Measurements from ENCODE around the gene SOX6. TPM values are rescaled to one million over a fixed set of nuclear protein-coding genes. Genes with fewer than 3 reads are reported as not detected.

SOX6 gene
- polyA plus RNA-seq, 12 donors, result 15.1 to 36.5 (median 25.3) TPM; not detected in 1

- DNase-seq, result peak; percentile 38
Measured at GRCh38 chr11:16365581-16366228, 9.4 kb upstream of the SOX6 start.

DNA sequence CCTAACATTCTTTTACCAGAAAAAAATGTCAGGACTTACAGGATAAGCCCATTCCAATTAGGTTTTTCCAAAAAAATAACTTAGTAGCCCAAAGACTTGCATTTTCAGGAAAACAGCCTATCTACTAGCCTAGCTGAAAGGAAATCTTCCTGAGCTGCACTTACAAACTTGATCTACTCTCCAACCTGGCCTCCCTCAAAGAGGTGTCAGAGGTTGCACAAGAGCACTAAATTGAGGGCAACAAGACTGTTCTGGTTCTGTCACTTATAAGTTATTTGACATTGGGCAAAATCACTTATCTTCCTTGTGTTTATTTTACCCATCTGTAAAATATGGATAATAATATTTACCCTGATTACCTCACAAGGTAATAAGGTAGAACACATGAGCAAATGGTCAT, 7.9 kb upstream of the SOX6 start:
- no peak for DNase-seq

- no peak for DNase-seq
Measured at GRCh38 chr11:16363706-16364105, 7.4 kb upstream of the SOX6 start.

- DNase-seq, result no peak
Measured at GRCh38 chr11:16361108-16361865, 4.9 kb upstream of the SOX6 start.

- DNase-seq, result no peak
Measured at GRCh38 chr11:16359369-16359768, 3.0 kb upstream of the SOX6 start.

DNA sequence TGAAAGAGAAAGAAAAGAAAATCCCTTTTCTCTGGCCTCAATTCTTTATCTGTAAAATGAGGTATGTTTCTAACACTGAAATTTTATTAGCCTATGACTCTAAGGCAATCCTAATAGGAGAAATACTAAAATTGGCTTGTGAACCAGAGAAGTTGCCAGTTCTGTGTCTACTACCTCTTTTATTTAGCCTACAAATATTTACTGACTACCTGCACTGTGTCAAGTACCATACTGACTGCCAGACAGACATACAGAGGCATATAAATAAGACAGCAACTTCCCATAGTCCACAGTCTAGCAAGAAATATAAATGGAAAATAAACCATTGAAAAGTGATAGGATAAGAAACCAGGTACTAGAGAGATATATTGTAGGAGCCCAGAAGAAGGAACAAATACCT, 2.4 kb upstream of the SOX6 start:
- no peak for DNase-seq

DNA sequence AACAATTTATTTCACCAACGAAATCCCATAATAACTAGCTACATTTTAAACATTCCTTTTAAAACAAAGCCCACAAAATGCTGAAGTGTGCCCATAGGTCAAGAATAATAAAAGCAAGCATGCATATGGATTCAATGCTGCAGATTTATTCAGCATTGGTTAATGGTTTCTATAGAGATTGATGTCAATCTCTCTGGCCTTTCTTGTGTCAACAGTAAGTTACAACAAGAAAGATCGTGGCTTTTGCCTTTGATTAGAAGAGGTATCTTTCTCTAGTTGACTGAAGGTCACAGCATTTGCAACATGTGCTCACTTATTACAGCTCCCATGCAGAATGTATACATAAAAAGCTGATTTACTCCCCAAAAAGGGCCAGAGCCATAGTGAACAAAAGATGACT, 1.4 kb upstream of the SOX6 start:
- no peak for DNase-seq

GRCh38 chr11:16356761-16357393, 531 bp upstream of the SOX6 start:
- DNase-seq, result peak; percentile 61

- no peak for DNase-seq
Measured at GRCh38 chr11:16352707-16353106, 3.6 kb downstream of the SOX6 start.

GRCh38 chr11:16350125-16350524, 6.2 kb downstream of the SOX6 start:
- no peak for DNase-seq

DNA sequence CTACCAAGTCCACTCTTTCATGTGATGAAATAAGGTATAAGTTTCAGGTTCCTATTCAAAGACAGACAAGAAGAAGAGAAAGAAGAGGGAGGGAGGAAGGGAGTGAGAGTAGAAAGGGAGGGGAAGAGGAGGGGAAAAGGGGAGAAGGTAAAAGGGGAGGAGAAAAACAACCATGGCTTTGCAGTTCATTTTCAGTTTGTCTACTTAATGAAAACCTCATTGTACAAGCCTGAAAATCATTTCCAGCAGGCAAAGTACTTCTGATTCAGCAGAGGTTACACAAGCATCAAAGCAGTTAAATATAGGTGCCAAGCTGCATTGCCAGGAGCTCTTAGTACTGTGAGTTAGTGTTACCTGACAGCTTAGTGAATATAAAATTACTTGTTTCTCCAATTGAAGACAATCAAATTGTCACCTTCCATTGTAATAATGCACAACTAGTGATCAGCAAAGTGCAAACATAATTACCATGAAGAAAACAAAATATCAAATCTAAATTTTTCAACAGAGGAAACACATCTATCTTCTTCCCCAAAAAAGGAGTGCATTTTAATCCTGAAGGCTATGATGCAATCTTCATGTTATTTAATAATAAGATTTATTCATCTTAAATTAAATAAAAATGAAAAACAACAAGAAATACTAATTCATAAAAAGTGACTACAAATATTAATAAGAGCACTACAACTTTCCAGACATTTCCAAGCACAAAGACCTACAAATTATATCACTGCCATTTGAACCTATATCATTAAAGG, 8.2 kb downstream of the SOX6 start:
- peak; percentile 16 for DNase-seq

- no peak for DNase-seq
Measured at GRCh38 chr11:16346975-16347374, 9.4 kb downstream of the SOX6 start.

DNA sequence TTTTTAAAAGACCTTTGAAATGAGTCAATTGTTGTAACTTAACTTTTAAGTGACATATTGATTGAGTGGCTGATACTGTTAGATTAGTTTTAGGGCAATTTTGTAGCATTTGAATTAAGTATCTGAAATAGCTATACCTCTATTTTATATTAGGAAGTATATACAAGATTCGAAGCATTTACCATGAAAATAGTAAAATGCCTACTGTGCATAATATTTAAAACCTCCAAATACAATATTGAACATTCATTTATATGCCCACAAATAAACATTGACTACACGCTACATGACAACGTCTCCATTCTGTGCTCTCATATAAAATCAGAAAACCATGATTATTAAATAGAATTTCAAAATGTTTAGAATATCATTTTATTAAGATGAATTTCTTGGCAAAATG, 14.5 kb downstream of the SOX6 start:
- no peak for DNase-seq

DNA sequence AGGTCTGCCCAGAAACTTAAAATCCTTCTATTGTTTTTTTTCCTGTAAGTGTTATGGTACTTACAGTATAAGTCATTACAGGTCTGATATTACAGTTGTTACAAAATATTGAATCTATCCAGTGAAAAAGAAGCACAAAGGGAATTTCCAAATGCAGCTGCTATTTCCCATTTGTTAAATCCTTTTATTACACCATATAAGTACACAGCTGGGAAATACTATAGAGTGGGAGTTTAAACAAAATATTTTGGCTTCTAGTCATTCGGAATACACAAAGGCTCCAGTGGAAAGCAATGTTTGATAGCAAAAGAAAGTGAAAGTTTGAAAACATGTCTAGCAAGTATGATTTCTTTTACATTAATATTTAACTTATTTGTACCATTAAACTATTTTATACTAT, 18.0 kb downstream of the SOX6 start:
- DNase-seq, result peak; percentile 45

DNA sequence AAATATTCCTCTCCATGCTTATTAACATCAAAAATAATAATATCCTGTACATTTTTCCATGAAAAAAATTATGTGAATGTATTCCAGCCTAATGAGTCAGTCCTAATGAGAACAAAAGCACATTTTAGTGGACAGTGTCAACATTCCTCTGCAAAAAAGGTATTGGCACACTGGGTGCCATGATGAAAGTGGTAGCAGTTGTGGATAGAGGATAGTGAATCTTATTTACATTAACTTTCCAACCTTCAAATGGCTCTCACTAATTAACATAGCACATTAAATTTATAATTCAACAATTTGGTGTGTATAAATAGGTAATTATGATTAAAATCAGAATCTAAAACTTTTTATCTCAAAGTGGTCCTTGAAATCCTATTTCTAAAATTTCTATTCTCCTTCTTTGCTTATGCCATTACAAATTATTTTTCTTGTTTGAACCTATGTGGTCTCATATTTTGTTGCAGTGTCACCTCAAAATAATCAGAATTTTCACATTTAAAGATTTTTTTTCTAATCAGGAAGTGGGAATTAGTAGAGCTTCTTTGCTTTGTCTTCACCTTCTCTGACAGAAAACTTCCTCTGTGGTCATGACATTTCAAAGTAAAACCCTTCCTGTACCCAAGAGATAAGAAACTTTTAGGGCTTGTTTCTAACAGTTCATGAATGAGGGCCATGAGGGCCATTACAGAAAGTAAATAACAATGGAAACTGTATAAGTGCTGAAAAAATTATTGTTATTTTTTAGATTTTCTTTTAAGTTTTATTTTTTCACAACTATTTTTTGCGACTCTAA, 18.7 kb downstream of the SOX6 start:
- no peak for DNase-seq

- no peak for DNase-seq
Measured at GRCh38 chr11:16336721-16337120, 19.6 kb downstream of the SOX6 start.

DNA sequence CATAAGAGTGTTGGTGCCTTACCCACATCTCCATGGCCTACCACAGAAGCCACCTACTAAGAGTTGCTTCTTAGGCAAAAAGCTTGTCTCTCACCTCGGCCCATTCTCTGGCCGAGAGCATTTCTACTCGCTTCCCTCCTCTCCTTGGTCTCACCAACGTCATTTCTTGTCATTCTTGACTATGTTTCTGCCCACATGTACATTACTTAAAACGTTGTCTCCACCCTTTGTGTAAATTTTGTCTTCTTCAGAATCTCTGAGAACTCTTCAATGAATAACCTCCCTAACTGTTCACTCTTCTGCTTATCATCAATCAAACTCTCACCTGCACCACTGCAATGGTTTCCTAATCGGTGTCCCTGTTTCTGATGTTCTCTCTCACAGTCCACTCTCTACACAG, 20.1 kb downstream of the SOX6 start:
- no peak for DNase-seq

GRCh38 chr11:16335236-16335962, 20.9 kb downstream of the SOX6 start:
- no peak for DNase-seq

DNA sequence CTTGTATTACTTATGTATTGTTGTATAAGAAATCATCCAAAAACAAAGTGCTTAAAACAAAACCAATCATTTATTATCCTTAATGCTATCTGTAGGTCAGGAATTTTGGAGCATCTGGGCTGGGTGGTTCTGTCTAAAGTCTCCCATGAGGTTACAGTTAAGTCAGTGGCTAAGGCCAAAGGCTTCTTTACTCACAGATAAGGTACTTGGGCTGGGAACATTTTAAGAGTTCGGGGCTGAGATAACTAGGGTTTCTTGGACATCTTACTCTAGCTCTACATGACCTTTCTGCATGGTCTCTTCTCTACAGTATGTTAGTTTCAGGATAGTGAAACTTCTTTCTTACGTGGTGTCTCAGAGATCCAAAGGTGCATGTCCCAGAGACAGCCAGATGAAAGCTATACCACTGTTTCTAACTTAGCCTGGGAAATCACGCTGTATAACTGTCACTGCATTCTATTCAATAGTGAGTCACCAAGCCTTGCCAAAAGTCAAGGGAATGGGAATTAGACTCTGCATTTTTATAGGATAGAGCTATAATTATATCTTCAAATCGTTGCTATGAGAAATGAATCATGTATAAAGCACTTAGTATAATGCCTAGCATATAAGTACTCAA, 29.6 kb downstream of the SOX6 start:
- no peak for DNase-seq

GRCh38 chr11:16322190-16322589, 34.2 kb downstream of the SOX6 start:
- no peak for DNase-seq

Measured in muscle of arm (tissue), 12 donors.